Measurements from ENCODE around the gene GPC6.

Gene GPC6

DNA sequence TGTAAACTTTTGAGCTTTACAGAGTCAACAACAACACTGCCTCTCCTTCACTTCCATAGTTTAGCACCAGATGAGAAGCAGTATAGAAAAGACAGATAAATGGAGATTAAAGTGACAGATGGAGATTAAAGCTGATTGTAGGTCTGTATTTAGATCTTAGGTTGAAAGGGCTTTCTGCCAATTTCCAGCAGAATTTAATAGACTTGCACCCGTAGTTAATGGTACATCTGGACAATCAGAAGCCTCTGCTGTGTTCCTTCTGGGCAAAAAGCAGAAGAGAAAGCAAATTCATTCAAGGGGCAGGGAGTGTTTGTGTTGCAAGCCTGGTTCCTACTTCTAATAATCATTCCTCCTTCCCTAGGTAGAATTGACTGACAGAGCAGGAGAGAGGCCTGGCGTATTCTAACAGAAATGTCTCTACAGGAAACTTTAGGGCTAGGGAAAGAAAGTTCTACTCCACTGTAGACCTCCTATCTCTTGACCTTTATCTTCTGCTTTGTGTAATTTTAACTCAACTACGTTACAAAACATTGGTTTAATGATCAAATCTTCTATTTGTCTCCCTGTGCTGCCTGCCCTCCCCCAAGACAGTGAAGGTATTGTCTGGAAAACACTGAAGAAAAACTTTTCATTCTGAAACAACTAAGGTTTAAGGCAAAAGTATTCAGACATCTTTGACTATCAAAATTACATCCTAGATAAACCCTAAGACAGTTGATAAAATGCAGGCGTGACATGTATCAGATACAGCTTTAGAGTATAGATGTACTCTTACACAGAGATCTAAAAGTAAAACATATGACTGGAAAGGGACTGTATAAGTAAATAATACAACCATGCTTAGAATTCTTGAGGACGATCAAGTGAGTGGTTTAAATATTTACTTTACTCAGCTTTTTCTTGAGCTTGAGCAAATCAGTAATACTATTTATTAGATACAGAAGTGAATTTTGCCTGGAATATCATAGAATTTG is 44.4 kb downstream of the GPC6 start:
- no peak overlapping the region for H3K4me3 ChIP-seq (ENCODE audit: low read depth, low read length)
- TF ChIP-seq, protein P1, sequence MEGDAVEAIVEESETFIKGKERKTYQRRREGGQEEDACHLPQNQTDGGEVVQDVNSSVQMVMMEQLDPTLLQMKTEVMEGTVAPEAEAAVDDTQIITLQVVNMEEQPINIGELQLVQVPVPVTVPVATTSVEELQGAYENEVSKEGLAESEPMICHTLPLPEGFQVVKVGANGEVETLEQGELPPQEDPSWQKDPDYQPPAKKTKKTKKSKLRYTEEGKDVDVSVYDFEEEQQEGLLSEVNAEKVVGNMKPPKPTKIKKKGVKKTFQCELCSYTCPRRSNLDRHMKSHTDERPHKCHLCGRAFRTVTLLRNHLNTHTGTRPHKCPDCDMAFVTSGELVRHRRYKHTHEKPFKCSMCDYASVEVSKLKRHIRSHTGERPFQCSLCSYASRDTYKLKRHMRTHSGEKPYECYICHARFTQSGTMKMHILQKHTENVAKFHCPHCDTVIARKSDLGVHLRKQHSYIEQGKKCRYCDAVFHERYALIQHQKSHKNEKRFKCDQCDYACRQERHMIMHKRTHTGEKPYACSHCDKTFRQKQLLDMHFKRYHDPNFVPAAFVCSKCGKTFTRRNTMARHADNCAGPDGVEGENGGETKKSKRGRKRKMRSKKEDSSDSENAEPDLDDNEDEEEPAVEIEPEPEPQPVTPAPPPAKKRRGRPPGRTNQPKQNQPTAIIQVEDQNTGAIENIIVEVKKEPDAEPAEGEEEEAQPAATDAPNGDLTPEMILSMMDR (IDR thresholded peaks at IDR 0.05; ENCODE audit: low read depth, low read length): no peak

DNA sequence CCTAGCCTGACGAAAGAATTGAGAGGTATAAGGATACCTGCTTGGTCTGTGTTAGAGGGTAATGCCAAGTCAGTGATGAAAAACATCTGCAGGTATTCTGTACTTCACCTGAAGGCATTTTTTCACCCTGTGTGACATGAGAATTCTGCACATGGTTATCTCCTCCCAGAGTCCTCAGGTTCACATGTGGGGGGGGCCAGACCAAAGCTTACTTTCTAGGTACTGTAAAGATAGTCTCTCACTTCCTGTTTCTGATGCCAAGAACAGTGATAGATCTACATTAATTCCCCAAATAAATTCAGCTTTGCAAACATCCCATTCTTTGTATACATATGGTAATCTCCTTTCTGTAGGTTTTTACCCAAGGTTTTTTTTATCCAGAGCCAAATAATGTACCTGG is 53.4 kb downstream of the GPC6 start:
- no peak overlapping the region for H3K4me3 ChIP-seq (ENCODE audit: low read depth, low read length)
- TF ChIP-seq, protein P1 (IDR thresholded peaks at IDR 0.05; ENCODE audit: low read depth, low read length): no peak

DNA sequence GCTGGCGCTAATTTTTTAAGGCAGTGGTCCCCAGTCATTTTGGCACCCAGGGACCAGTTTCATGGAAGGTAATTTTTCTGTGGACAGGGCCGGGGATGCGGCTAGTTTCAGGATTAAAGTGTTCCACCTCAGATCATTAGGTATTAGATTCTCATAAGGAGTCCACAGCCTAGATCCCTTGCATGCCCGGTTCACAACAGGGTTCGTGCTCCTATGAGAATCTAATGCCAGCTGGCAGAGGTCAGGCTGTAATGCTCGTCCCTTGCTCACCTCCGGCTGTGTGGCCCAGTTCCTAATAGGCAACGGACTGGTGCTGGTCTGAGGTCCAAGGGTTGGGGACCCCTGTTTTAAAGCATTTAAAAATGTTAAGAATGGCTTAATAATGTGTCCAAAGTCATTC is 54.1 kb downstream of the GPC6 start:
- H3K4me3 ChIP-seq (ENCODE audit: low read depth, low read length): no peak overlapping the region
- TF ChIP-seq, protein P1 (IDR thresholded peaks at IDR 0.05; ENCODE audit: low read depth, low read length): no peak

DNA sequence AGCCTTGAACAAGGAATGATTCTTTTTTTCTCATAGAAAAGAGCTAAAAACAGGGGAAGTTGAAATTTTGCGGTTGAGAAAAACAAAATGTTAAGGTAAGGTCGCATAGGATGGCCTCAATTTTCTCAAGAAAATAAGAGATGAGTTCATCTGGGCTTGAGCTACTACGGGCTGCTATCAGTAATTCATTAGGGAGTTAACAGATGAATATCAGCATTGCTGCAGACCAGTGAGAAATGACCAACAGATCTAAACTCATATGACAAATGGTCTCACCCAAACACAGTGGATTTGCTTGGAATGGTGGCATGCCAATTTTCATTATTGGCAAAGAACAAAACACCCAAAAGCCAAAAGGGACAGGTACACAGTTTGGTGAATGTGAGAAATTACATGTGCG is 56.6 kb downstream of the GPC6 start:
- H3K4me3 ChIP-seq (ENCODE audit: low read depth, low read length): no peak overlapping the region
- TF ChIP-seq, protein P1 (IDR thresholded peaks at IDR 0.05; ENCODE audit: low read depth, low read length): no peak

DNA sequence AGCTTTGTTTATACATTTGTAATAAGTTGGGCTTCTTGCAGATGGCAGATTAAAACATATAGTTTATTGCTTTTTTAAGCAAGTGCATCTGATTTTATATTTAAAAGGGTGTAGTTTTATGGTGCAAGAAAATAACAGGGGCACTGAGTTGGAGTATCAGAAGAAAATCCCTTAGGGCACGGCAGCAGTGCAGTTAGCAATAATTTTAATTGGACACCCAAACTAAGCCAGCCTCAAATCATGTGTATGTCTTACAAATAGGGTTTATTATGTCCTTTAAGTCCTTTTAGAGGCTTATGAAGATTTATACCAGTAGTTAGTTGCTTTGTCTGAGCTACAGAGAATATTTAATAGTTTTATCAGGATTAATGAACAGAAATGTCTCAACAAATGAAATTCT is 57.5 kb downstream of the GPC6 start:
- no peak overlapping the region for H3K4me3 ChIP-seq (ENCODE audit: low read depth, low read length)
- TF ChIP-seq, protein P1 (IDR thresholded peaks at IDR 0.05; ENCODE audit: low read depth, low read length): no peak

DNA sequence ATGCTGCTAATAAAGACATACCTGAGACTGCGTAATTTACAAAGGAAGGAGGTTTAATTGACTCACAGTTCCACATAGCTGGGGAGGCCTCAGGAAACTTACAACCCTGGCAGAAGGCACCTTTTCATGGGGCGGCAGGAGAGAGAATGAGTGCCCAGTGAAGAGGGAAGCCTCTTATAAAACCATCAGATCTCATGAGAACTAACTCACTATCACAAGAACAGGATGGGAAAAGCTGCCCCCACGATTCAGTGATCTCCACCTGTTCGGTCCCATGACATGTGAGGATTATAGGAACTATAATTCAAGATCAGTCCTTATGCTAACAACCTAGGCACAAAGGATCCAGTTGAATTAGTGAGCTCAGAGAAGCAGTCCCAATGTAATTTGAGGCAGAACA is 59.4 kb downstream of the GPC6 start:
- no peak overlapping the region for H3K4me3 ChIP-seq (ENCODE audit: low read depth, low read length)
- TF ChIP-seq, protein P1 (IDR thresholded peaks at IDR 0.05; ENCODE audit: low read depth, low read length): no peak

DNA sequence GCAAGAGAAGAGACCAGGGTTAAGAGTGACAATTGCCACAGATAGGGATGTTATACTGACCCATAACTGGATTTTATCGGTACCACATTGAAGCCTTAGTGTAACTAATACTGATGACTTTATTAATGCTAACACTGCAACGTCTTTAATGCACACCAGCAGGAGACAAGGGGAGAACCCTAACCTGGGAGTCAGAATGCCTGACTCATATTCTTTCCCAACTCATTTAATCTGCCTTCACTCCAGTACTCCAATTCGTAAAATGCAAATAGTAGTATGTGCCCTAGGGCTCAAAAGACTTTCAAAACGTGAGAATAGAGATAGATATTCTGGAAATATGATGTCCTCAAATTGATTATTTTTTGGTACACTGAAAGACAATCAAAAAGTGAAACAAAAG is 62.4 kb downstream of the GPC6 start:
- TF ChIP-seq, protein P1 (IDR thresholded peaks at IDR 0.05; ENCODE audit: low read depth, low read length): no peak
- H3K4me3 ChIP-seq (ENCODE audit: low read depth, low read length): no peak overlapping the region

Measured in WI38 (cell line).